Cardiac septum (tissue), 1 donor: ENCODE results near the gene RPLP2. TPM values are rescaled to one million over a fixed set of nuclear protein-coding genes. Genes with fewer than 3 reads are reported as not detected.

ENCODE experiments used
- DNase-seq: peaks from one replicate; pipeline ENCODE4 v3.0.0-alpha.2; 2020; ENCODE audit warnings: low spot score
- intact Hi-C: fragments of 100-400 bp; cut with DNase I; formaldehyde crosslinking; loops from one replicate; pipeline ENCODE4 v1.14.0; 2022
- long read RNA-seq: library from polyadenylated mRNA; unstranded; transcript quantifications from one replicate; pipeline ENCODE4 v2.0.0, GENCODE V29; 2021
- total RNA-seq: library from RNA; stranded (reverse); fragmentation: NEBNext Ultra II Directional; extraction: Animal tissue kit (Norgen Biotek cat#: 25700); gene quantifications from one replicate; pipeline ENCODE4 v1.2.1, GENCODE V29; 2021
- donor health status: DM: no; HTN: no; CAD: no.

The RPLP2 gene
- total RNA-seq = 781 TPM
- long read RNA-seq, transcript RPLP2-207 (4 exons, 637 nt) = minor isoform, 25 of 142 reads
- long read RNA-seq, transcript RPLP2-201 (5 exons, 781 nt) = major isoform, 112 of 142 reads
- long read RNA-seq, partial matches to known transcripts = 0 of 142 reads
- long read RNA-seq, other reads (novel, unspliced or antisense) = 5 of 142 reads

GRCh38 chr11:809287-810039 is at the start of gene RPLP2:
RPLP2 (plus strand) TSS chr11:809967; CDS start chr11:810235, 268 bp downstream.
- intact Hi-C loops = loop anchor here (5.0 kb wide), 1 partner anchor 33 kb away; the partner anchor contains the start of genes POLR2L and TSPAN4

GRCh38 chr11:760236-760635 is 49.5 kb upstream of the RPLP2 start:
- DNase-seq = no peak
- intact Hi-C loops = no loop called here

More at GRCh38 chr11:809287-810039, at the start of gene RPLP2:
- DNase-seq = peak; percentile 99

- intact Hi-C loops = no loop called here
- no peak for DNase-seq
Observed at GRCh38 chr11:761526-762108, 48.1 kb upstream of the RPLP2 start.

- no peak for DNase-seq
- intact Hi-C loops = no loop called here
Observed at GRCh38 chr11:762421-763072, 47.2 kb upstream of the RPLP2 start.

- no peak for DNase-seq
- intact Hi-C loops = no loop called here
Observed at GRCh38 chr11:763073-763463, 46.7 kb upstream of the RPLP2 start.

- DNase-seq = no peak
- intact Hi-C loops = no loop called here
Observed at GRCh38 chr11:763549-764321, 46.0 kb upstream of the RPLP2 start.

GRCh38 chr11:764322-765024 is 45.3 kb upstream of the RPLP2 start:
- intact Hi-C loops = no loop called here
- no peak for DNase-seq

GRCh38 chr11:765025-765801 is 44.6 kb upstream of the RPLP2 start:
- DNase-seq = no peak
- intact Hi-C loops = no loop called here

- intact Hi-C loops = no loop called here
- DNase-seq = no peak
Observed at GRCh38 chr11:765802-766091, 44.0 kb upstream of the RPLP2 start.

- intact Hi-C loops = no loop called here
- no peak for DNase-seq
Observed at GRCh38 chr11:766106-766935, 43.4 kb upstream of the RPLP2 start.

- intact Hi-C loops = no loop called here
- no peak for DNase-seq
Observed at GRCh38 chr11:766936-767210, 42.9 kb upstream of the RPLP2 start.

GRCh38 chr11:767238-767637 is 42.5 kb upstream of the RPLP2 start:
- DNase-seq = no peak
- intact Hi-C loops = no loop called here

- no peak for DNase-seq
- intact Hi-C loops = no loop called here
Observed at GRCh38 chr11:769887-770641, 39.7 kb upstream of the RPLP2 start.

GRCh38 chr11:770642-771616 is 38.8 kb upstream of the RPLP2 start:
- no peak for DNase-seq
- intact Hi-C loops = no loop called here

- no peak for DNase-seq
- intact Hi-C loops = no loop called here
Observed at GRCh38 chr11:771617-772204, 38.1 kb upstream of the RPLP2 start.
